ENCODE measurements around the gene ETFB.

The ETFB gene

GRCh38 chr19:51325161-51325976 is 40.8 kb downstream of the ETFB start:
- TF ChIP-seq ZNF600 (tag by site-specific recombination; IDR thresholded peaks at IDR 0.05) = no peak
- no peak for TF ChIP-seq ZNF549 (tag by site-specific recombination; IDR thresholded peaks at IDR 0.05)
- TF ChIP-seq ZNF621 (tag by site-specific recombination; IDR thresholded peaks at IDR 0.05) = no peak
- TF ChIP-seq, protein P1, sequence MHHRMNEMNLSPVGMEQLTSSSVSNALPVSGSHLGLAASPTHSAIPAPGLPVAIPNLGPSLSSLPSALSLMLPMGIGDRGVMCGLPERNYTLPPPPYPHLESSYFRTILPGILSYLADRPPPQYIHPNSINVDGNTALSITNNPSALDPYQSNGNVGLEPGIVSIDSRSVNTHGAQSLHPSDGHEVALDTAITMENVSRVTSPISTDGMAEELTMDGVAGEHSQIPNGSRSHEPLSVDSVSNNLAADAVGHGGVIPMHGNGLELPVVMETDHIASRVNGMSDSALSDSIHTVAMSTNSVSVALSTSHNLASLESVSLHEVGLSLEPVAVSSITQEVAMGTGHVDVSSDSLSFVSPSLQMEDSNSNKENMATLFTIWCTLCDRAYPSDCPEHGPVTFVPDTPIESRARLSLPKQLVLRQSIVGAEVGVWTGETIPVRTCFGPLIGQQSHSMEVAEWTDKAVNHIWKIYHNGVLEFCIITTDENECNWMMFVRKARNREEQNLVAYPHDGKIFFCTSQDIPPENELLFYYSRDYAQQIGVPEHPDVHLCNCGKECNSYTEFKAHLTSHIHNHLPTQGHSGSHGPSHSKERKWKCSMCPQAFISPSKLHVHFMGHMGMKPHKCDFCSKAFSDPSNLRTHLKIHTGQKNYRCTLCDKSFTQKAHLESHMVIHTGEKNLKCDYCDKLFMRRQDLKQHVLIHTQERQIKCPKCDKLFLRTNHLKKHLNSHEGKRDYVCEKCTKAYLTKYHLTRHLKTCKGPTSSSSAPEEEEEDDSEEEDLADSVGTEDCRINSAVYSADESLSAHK (tag by site-specific recombination; IDR thresholded peaks at IDR 0.05) = no peak
- no peak for TF ChIP-seq ZNF146 (tag by site-specific recombination; IDR thresholded peaks at IDR 0.05)
- TF ChIP-seq FEZF1 (tag by site-specific recombination; IDR thresholded peaks at IDR 0.05) = no peak
- no peak for TF ChIP-seq ZBTB17 (tag by site-specific recombination; IDR thresholded peaks at IDR 0.05)
- TF ChIP-seq ZNF596 (tag by site-specific recombination; IDR thresholded peaks at IDR 0.05) = no peak
- no peak for TF ChIP-seq ZNF211 (tag by site-specific recombination; IDR thresholded peaks at IDR 0.05; ENCODE audit: low read depth)
- no peak for TF ChIP-seq BCL11B (tag by site-specific recombination; IDR thresholded peaks at IDR 0.05; ENCODE audit: low read depth)
- TF ChIP-seq ZNF560 (tag by site-specific recombination; IDR thresholded peaks at IDR 0.05; ENCODE audit: borderline replicate concordance) = no peak
- TF ChIP-seq OSR2 (tag by site-specific recombination; IDR thresholded peaks at IDR 0.05) = no peak
- TF ChIP-seq ZNF202 (tag by site-specific recombination; IDR thresholded peaks at IDR 0.05; ENCODE audit: borderline replicate concordance) = no peak
- no peak for TF ChIP-seq ZNF114 (tag by site-specific recombination; IDR thresholded peaks at IDR 0.05)
- no peak for TF ChIP-seq ZNF488 (tag by site-specific recombination; IDR thresholded peaks at IDR 0.05)
- no peak for TF ChIP-seq HOXD13 (CRISPR knock-in tag; IDR thresholded peaks at IDR 0.05; ENCODE audit: borderline replicate concordance)
- TF ChIP-seq, protein P2, sequence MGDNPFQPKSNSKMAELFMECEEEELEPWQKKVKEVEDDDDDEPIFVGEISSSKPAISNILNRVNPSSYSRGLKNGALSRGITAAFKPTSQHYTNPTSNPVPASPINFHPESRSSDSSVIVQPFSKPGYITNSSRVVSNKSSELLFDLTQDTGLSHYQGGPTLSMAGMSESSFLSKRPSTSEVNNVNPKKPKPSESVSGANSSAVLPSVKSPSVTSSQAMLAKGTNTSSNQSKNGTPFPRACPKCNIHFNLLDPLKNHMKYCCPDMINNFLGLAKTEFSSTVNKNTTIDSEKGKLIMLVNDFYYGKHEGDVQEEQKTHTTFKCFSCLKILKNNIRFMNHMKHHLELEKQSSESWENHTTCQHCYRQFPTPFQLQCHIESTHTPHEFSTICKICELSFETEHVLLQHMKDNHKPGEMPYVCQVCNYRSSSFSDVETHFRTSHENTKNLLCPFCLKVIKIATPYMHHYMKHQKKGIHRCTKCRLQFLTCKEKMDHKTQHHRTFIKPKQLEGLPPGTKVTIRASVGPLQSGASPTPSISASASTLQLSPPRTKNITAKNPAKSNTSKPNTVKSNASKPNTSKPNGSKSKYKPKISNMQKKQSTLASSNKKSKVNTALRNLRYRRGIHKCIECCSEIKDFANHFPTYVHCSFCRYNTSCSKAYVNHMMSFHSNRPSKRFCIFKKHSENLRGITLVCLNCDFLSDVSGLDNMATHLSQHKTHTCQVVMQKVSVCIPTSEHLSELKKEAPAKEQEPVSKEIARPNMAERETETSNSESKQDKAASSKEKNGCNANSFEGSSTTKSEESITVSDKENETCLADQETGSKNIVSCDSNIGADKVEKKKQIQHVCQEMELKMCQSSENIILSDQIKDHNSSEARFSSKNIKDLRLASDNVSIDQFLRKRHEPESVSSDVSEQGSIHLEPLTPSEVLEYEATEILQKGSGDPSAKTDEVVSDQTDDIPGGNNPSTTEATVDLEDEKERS (tag by site-specific recombination; IDR thresholded peaks at IDR 0.05) = no peak
- Histone ChIP-seq H3K9me3 (ENCODE audit: control insufficient read depth, insufficient read depth, low read depth, low read length) (no peaks in the 10 kb centered on the region), H3K4me3 (ENCODE audit: low read depth, low read length) (no peak overlapping the region), H3K27ac (ENCODE audit: extremely low read depth, low read depth, low read length) (no peak overlapping the region), H3K36me3 (ENCODE audit: control insufficient read depth in 2 of 2, insufficient read depth in 1 of 2, low read length in 2 of 2) (no peaks in the 10 kb centered on the region), H3K4me1 (ENCODE audit: control insufficient read depth, insufficient read depth, low read length) (no peaks in the 10 kb centered on the region; the same call in 1 of the 2 replicates)
- ChIA-PET POLR2A (no interaction called here), CTCF (interaction anchor here (0.6 to 1.0 kb wide), 3 partner anchors 83 to 167 kb away, joined by 4 to 7 read pairs (median 4); no protein-coding TSS in a partner anchor)

- Histone ChIP-seq H3K36me3 (ENCODE audit: control insufficient read depth in 2 of 2, insufficient read depth in 1 of 2, low read length in 2 of 2) (no peaks in the 10 kb centered on the region), H3K4me1 (ENCODE audit: control insufficient read depth, insufficient read depth, low read length) (no peaks in the 10 kb centered on the region; the same call in 1 of the 2 replicates), H3K9me3 (ENCODE audit: control insufficient read depth, insufficient read depth, low read depth, low read length) (no peaks in the 10 kb centered on the region), H3K27ac (ENCODE audit: extremely low read depth, low read depth, low read length) (no peak overlapping the region), H3K4me3 (ENCODE audit: low read depth, low read length) (no peak overlapping the region)
- no peak for TF ChIP-seq ELK4 (IDR thresholded peaks at IDR 0.05; ENCODE audit: borderline replicate concordance, low read depth, low read length)
- TF ChIP-seq ZBTB21 (tag by site-specific recombination; IDR thresholded peaks at IDR 0.05) = no peak
- POLR2A ChIA-PET = no interaction called here
- CTCF ChIA-PET = interaction anchor here (1.2 kb wide), 1 partner anchor 153 kb away, joined by 4 read pairs; no protein-coding TSS in a partner anchor
Observed at GRCh38 chr19:51324167-51324481, 42.1 kb downstream of the ETFB start.

Data from HEK293 (cell line).